GM12873 (cell line): ENCODE measurements around the gene WDR43.

ENCODE experiments used
- TF ChIP-seq, protein P1 (sequence below): IDR thresholded peaks from 2 replicates; pipeline ENCODE4 v1.5.1; 2012; ENCODE audit warnings: low read depth, mild to moderate bottlenecking, moderate library complexity, low read length, control low read depth; ENCODE audit not compliant: insufficient read depth; ENCODE audit errors: missing control alignments

Gene WDR43

DNA sequence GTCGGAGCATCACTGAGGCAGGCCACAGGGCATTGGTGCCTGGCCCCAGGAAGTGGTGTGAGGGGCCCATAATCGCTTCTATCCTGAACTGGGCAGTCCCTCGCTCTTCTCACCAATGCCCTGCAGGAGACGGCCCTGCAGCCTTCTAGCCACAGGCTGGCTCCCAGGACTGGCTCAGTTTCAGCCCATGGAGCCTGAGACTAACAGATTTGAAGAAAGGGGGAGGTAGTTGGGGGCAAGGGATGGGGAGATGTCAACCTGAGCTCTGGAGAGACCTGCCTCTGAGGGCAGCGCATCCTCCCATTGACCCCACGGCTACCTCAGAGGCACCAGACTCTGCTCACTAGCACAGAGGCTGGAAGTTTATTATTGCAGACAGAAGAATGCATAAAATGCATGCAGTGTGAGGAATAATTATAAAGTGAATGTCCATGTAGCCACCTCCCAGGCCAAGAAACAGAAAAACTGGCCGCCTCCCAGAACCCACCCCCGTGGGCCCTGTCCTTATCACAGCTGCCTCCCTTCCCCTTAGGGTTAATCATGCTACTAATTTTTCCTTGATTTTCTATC is 88.0 kb downstream of the WDR43 start:
- TF ChIP-seq, protein P1, sequence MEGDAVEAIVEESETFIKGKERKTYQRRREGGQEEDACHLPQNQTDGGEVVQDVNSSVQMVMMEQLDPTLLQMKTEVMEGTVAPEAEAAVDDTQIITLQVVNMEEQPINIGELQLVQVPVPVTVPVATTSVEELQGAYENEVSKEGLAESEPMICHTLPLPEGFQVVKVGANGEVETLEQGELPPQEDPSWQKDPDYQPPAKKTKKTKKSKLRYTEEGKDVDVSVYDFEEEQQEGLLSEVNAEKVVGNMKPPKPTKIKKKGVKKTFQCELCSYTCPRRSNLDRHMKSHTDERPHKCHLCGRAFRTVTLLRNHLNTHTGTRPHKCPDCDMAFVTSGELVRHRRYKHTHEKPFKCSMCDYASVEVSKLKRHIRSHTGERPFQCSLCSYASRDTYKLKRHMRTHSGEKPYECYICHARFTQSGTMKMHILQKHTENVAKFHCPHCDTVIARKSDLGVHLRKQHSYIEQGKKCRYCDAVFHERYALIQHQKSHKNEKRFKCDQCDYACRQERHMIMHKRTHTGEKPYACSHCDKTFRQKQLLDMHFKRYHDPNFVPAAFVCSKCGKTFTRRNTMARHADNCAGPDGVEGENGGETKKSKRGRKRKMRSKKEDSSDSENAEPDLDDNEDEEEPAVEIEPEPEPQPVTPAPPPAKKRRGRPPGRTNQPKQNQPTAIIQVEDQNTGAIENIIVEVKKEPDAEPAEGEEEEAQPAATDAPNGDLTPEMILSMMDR = no peak

DNA sequence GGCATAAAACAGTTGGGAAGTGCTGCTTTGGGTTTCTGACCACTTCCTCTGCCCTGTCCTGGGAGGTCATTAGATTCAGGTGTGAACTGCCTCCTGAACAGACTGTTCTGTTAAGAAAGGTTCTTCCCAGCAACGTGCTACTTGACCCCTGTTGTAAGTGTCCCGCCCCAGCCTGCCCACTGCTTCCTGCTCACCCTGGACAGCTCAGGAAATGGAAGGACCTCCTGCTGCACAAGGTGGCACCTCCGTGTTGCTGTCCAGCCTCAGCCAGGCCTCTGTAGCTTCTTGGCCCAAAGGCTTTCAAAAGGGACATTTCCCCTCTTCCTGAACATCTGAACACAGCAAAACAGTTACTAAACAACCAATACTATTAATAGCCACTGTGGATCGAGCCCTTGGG is 92.0 kb downstream of the WDR43 start:
- TF ChIP-seq, protein P1 = no peak

DNA sequence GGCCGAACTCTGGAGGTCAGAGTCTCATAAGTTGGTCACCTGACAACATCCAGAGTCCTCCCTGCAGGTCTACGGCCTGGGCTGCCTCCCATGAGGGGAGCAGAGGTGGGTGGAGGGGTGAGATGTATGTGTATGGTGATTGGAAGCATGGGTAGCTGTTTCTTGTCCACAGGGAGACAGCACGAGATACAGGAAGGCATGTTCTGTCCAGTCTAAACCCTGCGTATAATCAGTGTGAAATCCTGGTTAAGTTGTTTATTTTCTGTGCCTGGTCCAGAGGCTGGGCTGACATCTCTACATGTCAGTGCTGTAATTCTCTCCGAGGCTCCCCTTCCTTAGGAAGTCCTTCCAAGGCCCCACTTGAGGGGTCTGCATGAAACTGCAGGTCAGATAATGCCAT is 95.5 kb downstream of the WDR43 start:
- TF ChIP-seq, protein P1 = no peak

DNA sequence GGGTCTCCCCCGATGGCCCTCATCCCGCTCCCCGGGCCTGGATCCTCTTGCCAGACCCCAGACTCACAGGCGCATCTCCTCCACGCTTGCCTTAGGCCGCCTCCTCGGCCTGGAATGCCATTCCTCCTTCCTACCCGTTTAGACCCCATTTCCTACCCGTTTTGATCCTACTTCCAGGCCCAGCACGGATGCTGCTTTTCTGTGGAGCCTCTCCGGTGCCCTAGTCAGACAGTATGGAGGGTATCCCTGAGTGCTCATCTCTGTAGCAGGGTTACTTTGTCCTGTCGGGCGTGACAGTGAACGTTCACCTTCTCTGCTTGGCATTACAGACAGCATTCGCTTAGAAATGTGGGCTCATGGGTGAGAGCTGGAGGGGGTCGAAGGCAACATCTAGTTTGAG is 96.0 kb downstream of the WDR43 start:
- TF ChIP-seq, protein P1 = no peak

DNA sequence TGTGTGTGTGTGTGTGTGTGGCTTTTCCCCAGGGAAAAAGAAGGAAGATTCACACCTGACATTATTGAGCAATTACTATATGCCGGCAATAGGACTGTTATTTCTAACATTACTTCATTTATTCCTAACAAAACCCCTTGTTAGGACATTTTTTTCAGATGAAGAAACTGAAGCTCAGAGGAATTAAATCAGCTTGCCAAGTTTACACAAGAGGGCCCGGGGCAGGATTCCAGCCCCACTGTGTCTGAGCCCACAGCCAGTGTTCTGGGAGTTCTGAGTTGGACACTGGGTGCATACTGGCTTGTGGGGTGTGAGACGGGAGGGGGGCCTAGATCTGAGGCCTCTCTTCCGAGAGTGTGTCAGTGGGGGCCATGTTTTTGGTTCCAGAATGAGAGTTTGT is 96.6 kb downstream of the WDR43 start:
- TF ChIP-seq, protein P1 = no peak

DNA sequence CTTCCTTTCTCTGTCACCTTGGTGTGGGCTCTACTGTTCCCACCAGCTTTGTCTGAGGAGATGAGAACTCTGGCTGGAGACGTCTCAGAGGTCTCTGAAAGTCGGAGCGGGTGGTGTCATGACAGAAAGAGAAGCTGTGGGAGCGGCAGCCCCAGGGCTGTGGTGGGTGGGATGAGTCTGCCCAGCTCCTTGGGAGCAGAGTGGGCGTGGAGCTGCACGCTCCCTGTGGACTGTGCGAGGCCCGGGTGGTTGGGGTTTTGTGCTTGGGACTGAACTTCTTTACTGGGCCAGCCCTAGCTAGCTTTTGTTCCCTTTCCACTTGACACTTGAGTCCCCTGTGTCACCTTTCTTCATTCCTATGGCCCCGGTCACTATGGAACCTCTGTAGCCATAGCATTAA is 97.0 kb downstream of the WDR43 start:
- TF ChIP-seq, protein P1 = no peak

DNA sequence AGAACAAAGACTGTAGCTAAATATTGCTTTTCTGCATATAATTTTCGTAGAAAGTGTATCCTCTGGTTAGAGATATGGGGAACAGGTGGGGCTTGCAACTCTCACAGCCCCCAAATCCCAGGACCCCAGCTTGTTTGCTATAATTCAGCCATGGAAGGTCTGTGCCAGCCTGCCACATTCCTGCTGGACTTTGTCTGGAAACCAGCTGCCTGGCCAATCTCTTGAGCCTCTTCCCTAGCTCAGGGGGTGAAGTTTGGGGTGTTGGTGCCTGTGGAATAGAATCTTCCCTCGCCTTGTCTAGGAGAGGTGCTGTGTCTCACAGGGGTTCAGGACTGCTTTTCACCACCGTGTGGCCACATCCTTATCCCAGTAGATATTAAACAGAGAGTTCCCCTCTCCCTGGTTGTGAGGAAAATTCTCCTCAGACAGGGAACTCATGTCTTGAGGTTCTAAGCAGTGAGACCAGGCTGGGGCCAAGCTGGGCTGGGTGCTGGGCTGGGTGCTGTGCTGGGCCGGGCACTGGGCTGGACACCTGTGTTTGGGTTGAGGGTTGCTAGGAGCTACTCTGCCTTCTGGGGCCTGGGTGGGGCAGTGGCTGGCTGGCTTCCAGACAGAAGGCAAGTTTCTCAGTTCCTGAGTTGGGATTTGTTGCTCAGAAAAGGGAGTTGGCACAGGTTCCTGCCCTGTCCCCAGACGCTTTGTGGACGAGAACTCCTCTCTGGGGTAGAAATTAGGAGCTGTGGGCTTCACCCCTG is 98.9 kb downstream of the WDR43 start:
- TF ChIP-seq, protein P1 = no peak
